DOHH2 (cell line): ENCODE measurements around the gene SFI1.

ENCODE experiments used
- H3F3A ChIP-seq: fragments of 200-600 bp; sonication (generic), shearing (Covaris generic); 2 replicates; pipeline ENCODE4 v1.6.0; 2016; ENCODE audit warnings: antibody characterized with exemption, mild to moderate bottlenecking; ENCODE audit not compliant: control insufficient read depth, insufficient read depth
- H3K27ac ChIP-seq: fragments of 200-600 bp; sonication (generic); 2 replicates; pipeline ENCODE4 v1.5.1; 2014; ENCODE audit warnings: low read depth, mild to moderate bottlenecking, low read length, moderate library complexity
- H3K27me3 ChIP-seq: fragments of 200-600 bp; sonication (generic); 2 replicates; pipeline ENCODE4 v1.6.1; 2014; ENCODE audit warnings: mild to moderate bottlenecking, low read length, mixed read lengths; ENCODE audit not compliant: control insufficient read depth
- H3K36me3 ChIP-seq: fragments of 200-600 bp; sonication (generic); 2 replicates; pipeline ENCODE4 v1.6.1; 2014; ENCODE audit warnings: mild to moderate bottlenecking, low read length, moderate library complexity, mixed read lengths; ENCODE audit not compliant: control insufficient read depth
- H3K4me1 ChIP-seq: fragments of 200-600 bp; sonication (generic); 2 replicates; pipeline ENCODE4 v1.6.1; 2014; ENCODE audit warnings: mild to moderate bottlenecking, low read length, mixed read lengths; ENCODE audit not compliant: control insufficient read depth
- H3K4me2 ChIP-seq: fragments of 200-600 bp; sonication (generic); 2 replicates; pipeline ENCODE4 v1.6.0; 2014; ENCODE audit warnings: mild to moderate bottlenecking, low read length, moderate library complexity
- H3K4me3 ChIP-seq: fragments of 200-600 bp; sonication (generic); 2 replicates; pipeline ENCODE4 v1.5.1; 2014; ENCODE audit warnings: mild to moderate bottlenecking, low read length, mixed read lengths
- H3K79me2 ChIP-seq: fragments of 200-600 bp; sonication (generic); 2 replicates; pipeline ENCODE4 v1.6.1; 2014; ENCODE audit warnings: mild to moderate bottlenecking, low read length, mixed read lengths; ENCODE audit not compliant: control insufficient read depth
- H3K9me2 ChIP-seq: fragments of 200-600 bp; sonication (generic); replicated peaks from 2 replicates; pipeline ENCODE4 v1.6.1; 2014; ENCODE audit warnings: mild to moderate bottlenecking, low read length, mixed read lengths; ENCODE audit not compliant: control insufficient read depth
- H3K9me3 ChIP-seq: fragments of 200-600 bp; sonication (generic); 2 replicates; pipeline ENCODE4 v1.6.1; 2014; ENCODE audit warnings: antibody characterized with exemption, low read length, mixed read lengths; ENCODE audit not compliant: control insufficient read depth, insufficient read depth
- H4K20me1 ChIP-seq: fragments of 200-600 bp; sonication (generic); 2 replicates; pipeline ENCODE4 v1.6.0; 2014; ENCODE audit warnings: low read depth, mild to moderate bottlenecking, antibody characterized with exemption, low read length, moderate library complexity; ENCODE audit not compliant: control insufficient read depth, insufficient read depth
- CTCF ChIP-seq: fragments of 200-600 bp; sonication (generic); IDR thresholded peaks from one replicate; pipeline ENCODE4 v1.5.1; 2014; ENCODE audit warnings: antibody characterized with exemption, mild to moderate bottlenecking, low read depth, low read length; ENCODE audit not compliant: poor library complexity, severe bottlenecking
- EZH2phosphoT487 ChIP-seq: fragments of 200-600 bp; sonication (generic); IDR thresholded peaks from 2 replicates; pipeline ENCODE4 v1.6.1; 2017; ENCODE audit warnings: borderline replicate concordance, mild to moderate bottlenecking, antibody characterized with exemption, low read length, moderate library complexity, mixed read lengths

SFI1 gene

GRCh38 chr22:31448382-31448781, 48.0 kb upstream of the SFI1 start:
- Histone ChIP-seq H3K9me3 (no peaks in the 10 kb centered on the region), H3K36me3 (peaks cover 71% of the 10 kb centered on the region), H3K4me3 (no peak overlapping the region), H3F3A (peaks cover 10% of the 10 kb centered on the region; the same call in 1 of the 2 replicates), H3K4me1 (peaks cover 40% of the 10 kb centered on the region), H4K20me1 (no peaks in the 10 kb centered on the region), H3K9me2 (no peaks in the 10 kb centered on the region), H3K79me2 (no peaks in the 10 kb centered on the region), H3K4me2 (no peak overlapping the region), H3K27me3 (no peaks in the 10 kb centered on the region), H3K27ac (no peak overlapping the region)
- TF ChIP-seq EZH2phosphoT487 (no peak), CTCF (no peak)

DNA sequence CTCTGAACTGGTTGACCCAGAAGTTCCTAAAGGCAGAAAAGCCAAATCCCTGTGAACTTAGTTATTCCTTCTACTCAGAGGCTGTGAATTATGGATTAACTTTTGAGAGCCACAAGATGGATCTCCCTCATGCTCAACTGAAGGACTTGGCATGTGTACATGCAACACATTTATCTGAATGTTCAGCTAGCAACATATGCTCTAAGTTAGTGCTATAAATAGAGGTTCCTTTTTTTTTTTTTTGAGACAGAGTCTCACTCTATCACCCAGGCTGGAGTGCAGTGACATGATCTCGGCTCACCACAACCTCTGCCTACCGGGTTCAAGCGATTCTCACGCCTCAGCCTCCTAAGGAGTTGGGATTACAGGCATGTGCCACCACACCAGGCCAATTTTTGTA, 46.8 kb upstream of the SFI1 start:
- Histone ChIP-seq H3F3A (peaks cover 10% of the 10 kb centered on the region; the same call in 1 of the 2 replicates), H3K27ac (0 out of 2 replicates have a peak overlapping the region, but pooled peaks have one; percentile 17), H3K4me2 (peak overlapping the region; percentile 38), H3K79me2 (no peaks in the 10 kb centered on the region), H3K9me3 (no peaks in the 10 kb centered on the region), H3K9me2 (no peaks in the 10 kb centered on the region), H4K20me1 (no peaks in the 10 kb centered on the region), H3K4me1 (peaks cover 46% of the 10 kb centered on the region), H3K36me3 (peaks cover 71% of the 10 kb centered on the region), H3K4me3 (peak overlapping the region; percentile 18; the same call in 1 of the 2 replicates), H3K27me3 (no peaks in the 10 kb centered on the region)
- no peak for TF ChIP-seq EZH2phosphoT487
- TF ChIP-seq CTCF: no peak

- peaks cover 12% of the 10 kb centered on the region; the same call in 1 of the 2 replicates for H3F3A ChIP-seq
- no peaks in the 10 kb centered on the region for H3K27me3 ChIP-seq
- no peaks in the 10 kb centered on the region for H3K9me3 ChIP-seq
- H3K79me2 ChIP-seq: no peaks in the 10 kb centered on the region
- peak overlapping the region; percentile 11 for H3K4me3 ChIP-seq
- H3K27ac ChIP-seq: peak overlapping the region; percentile 60
- no peak for TF ChIP-seq EZH2phosphoT487
- peak; percentile 80 for TF ChIP-seq CTCF
- H3K36me3 ChIP-seq: peaks cover 69% of the 10 kb centered on the region
- H3K9me2 ChIP-seq: no peaks in the 10 kb centered on the region
- H3K4me1 ChIP-seq: peaks cover 46% of the 10 kb centered on the region
- peak overlapping the region; percentile 53 for H3K4me2 ChIP-seq
- H4K20me1 ChIP-seq: no peaks in the 10 kb centered on the region
Measured at GRCh38 chr22:31451709-31452571, 44.4 kb upstream of the SFI1 start.
